Thoracic aorta (tissue), 2 donors: Measurements from ENCODE around the gene PIP5K1C. TPM values are rescaled to one million over a fixed set of nuclear protein-coding genes. Genes with fewer than 3 reads are reported as not detected.

Experiments
- ATAC-seq: fragments of 150-250 bp; one replicate; pipeline ENCODE4 v1.8.0; 2017; ENCODE audit warnings: low read depth; ENCODE audit not compliant: insufficient number of reproducible peaks, low FRiP score
- DNase-seq: peaks from one replicate; pipeline ENCODE4 v3.0.0-alpha.2; 2020; ENCODE audit warnings: low spot score
- H3K27ac ChIP-seq, 2 donors: fragments of 200-600 bp; sonication (generic); 1 replicate in 1 of 2; 2 replicates in 1 of 2; pipeline ENCODE4 v1.5.1; 2016; ENCODE audit warnings: mild to moderate bottlenecking in 2 of 2, moderate library complexity in 2 of 2
- H3K27me3 ChIP-seq: fragments of 200-600 bp; sonication (generic); replicated peaks from 2 replicates; pipeline ENCODE4 v1.6.0; 2016; ENCODE audit warnings: mild to moderate bottlenecking; ENCODE audit not compliant: insufficient read depth
- H3K36me3 ChIP-seq: fragments of 200-600 bp; sonication (generic); one replicate; pipeline ENCODE4 v1.5.1; 2016
- H3K4me1 ChIP-seq, 2 donors: fragments of 200-600 bp; sonication (generic); 1 replicate in 1 of 2; 2 replicates in 1 of 2; pipeline versions ENCODE4 v1.5.1 to v1.6.0; 2016; ENCODE audit warnings: low read depth in 2 of 2, mild to moderate bottlenecking in 1 of 2; ENCODE audit not compliant: control insufficient read depth in 1 of 2
- H3K4me3 ChIP-seq: fragments of 200-600 bp; sonication (generic); 2 replicates; pipeline ENCODE4 v1.5.1; 2016; ENCODE audit warnings: mild to moderate bottlenecking
- H3K9me3 ChIP-seq: fragments of 200-600 bp; sonication (generic); 2 replicates; pipeline ENCODE4 v1.5.1; 2016
- CTCF ChIP-seq: fragments of 200-600 bp; sonication (generic); IDR thresholded peaks from one replicate; pipeline ENCODE4 v1.5.1; 2019; ENCODE audit warnings: antibody characterized with exemption
- total RNA-seq, 2 donors: library from RNA; depleted of rRNA; stranded (reverse); fragments of >200 nt; gene quantifications; one replicate each; pipeline versions ENCODE4 v1.1.0 to v1.2.3, GENCODE V29; 2016

The PIP5K1C gene
- total RNA-seq, 2 donors from 2014 or later: 82.6 to 84.5 TPM

GRCh38 chr19:3607303-3608078 is 92.8 kb downstream of the PIP5K1C start:
- Histone ChIP-seq H3K9me3 (no peaks in the 10 kb centered on the region), H3K36me3 (peaks cover 10% of the 10 kb centered on the region), H3K4me1 (peaks cover 38 to 66% of the 10 kb centered on the region in 2 donors), H3K27ac (peak overlapping the region; percentile 98 to 99), H3K27me3 (no peaks in the 10 kb centered on the region), H3K4me3 (peak overlapping the region; percentile 87)
- ATAC-seq (no peak), DNase-seq (no peak)
- no peak for TF ChIP-seq CTCF

GRCh38 chr19:3606690-3607289 is 93.5 kb downstream of the PIP5K1C start, which contains the start of gene TBXA2R:
TSS of gene TBXA2R (minus strand) at chr19:3606875. CDS start at chr19:3600634, 6,241 bp downstream.
- peak within 1 kb of the TSS; percentile 98 to 99 for H3K27ac ChIP-seq
- no peak for ATAC-seq
- TF ChIP-seq CTCF: no peak
- H3K27me3 ChIP-seq: no peaks in the 10 kb centered on the region
- H3K4me1 ChIP-seq: peaks cover 38 to 73% of the 10 kb centered on the region in 2 donors
- DNase-seq: peak; percentile 52
- H3K4me3 ChIP-seq: peak within 1 kb of the TSS; percentile 87
- peaks cover 5% of the 10 kb centered on the region for H3K36me3 ChIP-seq
- H3K9me3 ChIP-seq: no peaks in the 10 kb centered on the region

GRCh38 chr19:3606174-3606689 is 94.0 kb downstream of the PIP5K1C start:
- Histone ChIP-seq H3K27ac (peak overlapping the region; percentile 98 to 99), H3K36me3 (no peaks in the 10 kb centered on the region), H3K27me3 (no peaks in the 10 kb centered on the region), H3K4me1 (peaks cover 43 to 79% of the 10 kb centered on the region in 2 donors), H3K9me3 (no peaks in the 10 kb centered on the region), H3K4me3 (peak overlapping the region; percentile 87)
- ATAC-seq (no peak), DNase-seq (no peak)
- TF ChIP-seq CTCF: no peak

GRCh38 chr19:3605770-3606169 is 94.5 kb downstream of the PIP5K1C start:
- DNase-seq (no peak), ATAC-seq (no peak)
- no peaks in the 10 kb centered on the region for H3K36me3 ChIP-seq
- H3K9me3 ChIP-seq: no peaks in the 10 kb centered on the region
- no peaks in the 10 kb centered on the region for H3K27me3 ChIP-seq
- H3K4me1 ChIP-seq: peaks cover 44 to 80% of the 10 kb centered on the region in 2 donors
- peak overlapping the region; percentile 87 for H3K4me3 ChIP-seq
- no peak for TF ChIP-seq CTCF
- H3K27ac ChIP-seq: peak overlapping the region; percentile 98 to 99

GRCh38 chr19:3605361-3605760 is 94.9 kb downstream of the PIP5K1C start:
- Histone ChIP-seq H3K27ac (peak overlapping the region; percentile 98 to 99), H3K27me3 (no peaks in the 10 kb centered on the region), H3K4me1 (peaks cover 46 to 80% of the 10 kb centered on the region in 2 donors), H3K4me3 (peak overlapping the region; percentile 87), H3K36me3 (peaks cover 2% of the 10 kb centered on the region), H3K9me3 (no peaks in the 10 kb centered on the region)
- DNase-seq (no peak), ATAC-seq (no peak)
- TF ChIP-seq CTCF: no peak
